ENCODE results near the gene EIF4E2. TPM values are rescaled to one million over a fixed set of nuclear protein-coding genes. Genes with fewer than 3 reads are reported as not detected.

Gene EIF4E2
- total RNA-seq, 3 donors from 2014 or later: 31.6 to 57.4 (median 36.1) TPM

GRCh38 chr2:232573042-232573441, 22.6 kb downstream of the EIF4E2 start:
- Histone ChIP-seq H3K9me3 (no peaks in the 10 kb centered on the region), H3K4me3 (no peak overlapping the region), H3K4me1 (no peaks in the 10 kb centered on the region), H3K27me3 (no peaks in the 10 kb centered on the region), H3K36me3 (no peaks in the 10 kb centered on the region), H3K27ac (no peak overlapping the region)
- DNase-seq (ENCODE audit: low spot score in 2 of 2): no peak
- TF ChIP-seq CTCF (IDR thresholded peaks at IDR 0.05) (no peak), POLR2AphosphoS5 (IDR thresholded peaks at IDR 0.05) (no peak), POLR2A (IDR thresholded peaks at IDR 0.05) (no peak)
- intact Hi-C loops (cut with DNase I; ENCODE audit: low total_unique reads): no loop called here

- H3K27me3 ChIP-seq: no peaks in the 10 kb centered on the region
- H3K9me3 ChIP-seq: no peaks in the 10 kb centered on the region
- no peak for DNase-seq (ENCODE audit: low spot score in 2 of 2)
- H3K4me1 ChIP-seq: no peaks in the 10 kb centered on the region
- no peaks in the 10 kb centered on the region for H3K36me3 ChIP-seq
- no peak overlapping the region for H3K27ac ChIP-seq
- H3K4me3 ChIP-seq: no peak overlapping the region
- intact Hi-C loops (cut with DNase I; ENCODE audit: low total_unique reads): no loop called here
- TF ChIP-seq POLR2A (IDR thresholded peaks at IDR 0.05): no peak
- no peak for TF ChIP-seq POLR2AphosphoS5 (IDR thresholded peaks at IDR 0.05)
- no peak for TF ChIP-seq CTCF (IDR thresholded peaks at IDR 0.05)
Observed at GRCh38 chr2:232573771-232574435, 23.4 kb downstream of the EIF4E2 start.

- no peaks in the 10 kb centered on the region for H3K4me1 ChIP-seq
- no peak overlapping the region for H3K27ac ChIP-seq
- intact Hi-C loops (cut with DNase I; ENCODE audit: low total_unique reads): no loop called here
- H3K27me3 ChIP-seq: no peaks in the 10 kb centered on the region
- no peak for DNase-seq (ENCODE audit: low spot score in 2 of 2)
- no peak for TF ChIP-seq POLR2AphosphoS5 (IDR thresholded peaks at IDR 0.05)
- TF ChIP-seq CTCF (IDR thresholded peaks at IDR 0.05): no peak
- no peak for TF ChIP-seq POLR2A (IDR thresholded peaks at IDR 0.05)
- no peaks in the 10 kb centered on the region for H3K9me3 ChIP-seq
- no peaks in the 10 kb centered on the region for H3K36me3 ChIP-seq
- H3K4me3 ChIP-seq: no peak overlapping the region
Observed at GRCh38 chr2:232574674-232575403, 24.4 kb downstream of the EIF4E2 start.

- Histone ChIP-seq H3K4me3 (no peak overlapping the region), H3K4me1 (no peaks in the 10 kb centered on the region), H3K9me3 (no peaks in the 10 kb centered on the region), H3K27me3 (no peaks in the 10 kb centered on the region), H3K36me3 (no peaks in the 10 kb centered on the region), H3K27ac (no peak overlapping the region)
- no peak for DNase-seq (ENCODE audit: low spot score in 2 of 2)
- intact Hi-C loops (cut with DNase I; ENCODE audit: low total_unique reads): no loop called here
- no peak for TF ChIP-seq CTCF (IDR thresholded peaks at IDR 0.05)
Observed at GRCh38 chr2:232575404-232575746, 24.9 kb downstream of the EIF4E2 start.

GRCh38 chr2:232576995-232577394, 26.5 kb downstream of the EIF4E2 start:
- intact Hi-C loops (cut with DNase I; ENCODE audit: low total_unique reads): no loop called here

More at GRCh38 chr2:232576995-232577394, 26.5 kb downstream of the EIF4E2 start:
- no peak for DNase-seq (ENCODE audit: low spot score in 2 of 2)
- Histone ChIP-seq H3K27ac (peak overlapping the region; percentile 40 to 41), H3K4me3 (no peak overlapping the region), H3K9me3 (no peaks in the 10 kb centered on the region), H3K36me3 (no peaks in the 10 kb centered on the region), H3K27me3 (no peaks in the 10 kb centered on the region), H3K4me1 (no peaks in the 10 kb centered on the region)
- TF ChIP-seq POLR2A (IDR thresholded peaks at IDR 0.05) (no peak), CTCF (IDR thresholded peaks at IDR 0.05) (no peak), POLR2AphosphoS5 (IDR thresholded peaks at IDR 0.05) (no peak)

All from breast epithelium (tissue), 4 donors.